ENCODE results near the gene NR2F1.

NR2F1 gene

DNA sequence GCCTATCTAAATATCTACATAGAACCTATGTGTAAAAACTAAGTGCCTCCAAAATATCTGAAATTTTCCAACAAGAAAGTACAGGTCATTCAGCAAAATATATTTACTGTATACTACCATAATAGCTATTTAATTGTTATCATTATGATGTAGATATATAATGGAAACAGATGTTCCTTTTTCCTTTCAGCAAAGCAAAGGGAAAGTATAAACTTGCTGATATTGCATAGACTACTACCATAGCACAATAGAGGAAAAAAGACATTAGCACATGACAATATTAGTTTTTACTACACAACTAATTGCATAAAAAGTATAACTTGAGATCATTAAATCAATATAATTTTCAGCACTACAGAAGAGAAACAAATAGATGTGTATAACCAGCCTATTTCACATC lies 16.9 kb upstream of the NR2F1 start:
- H3K9me3 ChIP-seq (ENCODE audit: insufficient read depth, low read length) = no peaks in the 10 kb centered on the region

DNA sequence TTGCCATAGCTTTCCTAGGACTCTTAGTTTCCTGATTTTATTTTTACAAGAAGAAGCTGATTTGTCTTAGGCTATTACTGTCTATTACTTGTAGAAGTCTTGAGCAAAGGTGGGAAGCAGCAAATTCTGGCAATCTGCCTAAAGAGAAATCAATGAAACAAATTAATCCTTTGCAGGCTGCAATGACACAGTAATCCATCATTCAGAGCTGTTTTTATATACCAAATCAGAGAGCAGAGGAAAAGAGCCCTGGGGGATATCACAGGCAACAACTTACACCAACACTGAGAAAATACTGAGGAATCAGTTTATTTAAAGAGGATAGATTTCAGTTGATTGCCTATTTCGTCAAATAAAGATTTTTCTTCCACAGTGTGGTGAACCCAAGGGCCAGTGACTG lies 15.6 kb upstream of the NR2F1 start:
- Histone ChIP-seq H3K9me2 (replicated peaks; ENCODE audit: insufficient read depth, low read length) (no peaks in the 10 kb centered on the region), H3K27me3 (ENCODE audit: low read length) (no peaks in the 10 kb centered on the region; the same call in 1 of the 2 replicates), H3K4me3 (ENCODE audit: insufficient read depth, low read length, poor library complexity, severe bottlenecking) (no peak overlapping the region), H3K36me3 (ENCODE audit: low read length) (no peaks in the 10 kb centered on the region), H3K9ac (ENCODE audit: low read length) (no peak overlapping the region), H3K79me2 (ENCODE audit: insufficient read depth, low read length) (no peaks in the 10 kb centered on the region), H2AFZ (ENCODE audit: low read depth, low read length, severe bottlenecking) (no peak overlapping the region), H3K9me3 (ENCODE audit: insufficient read depth, low read length) (no peaks in the 10 kb centered on the region), H4K20me1 (ENCODE audit: low read depth, low read length) (no peaks in the 10 kb centered on the region), H3F3A (ENCODE audit: insufficient read depth) (no peaks in the 10 kb centered on the region), H3K27ac (ENCODE audit: low read depth, low read length) (no peak overlapping the region), H3K4me2 (ENCODE audit: low read depth, low read length, poor library complexity, severe bottlenecking) (no peak overlapping the region)
- TF ChIP-seq, protein P1, sequence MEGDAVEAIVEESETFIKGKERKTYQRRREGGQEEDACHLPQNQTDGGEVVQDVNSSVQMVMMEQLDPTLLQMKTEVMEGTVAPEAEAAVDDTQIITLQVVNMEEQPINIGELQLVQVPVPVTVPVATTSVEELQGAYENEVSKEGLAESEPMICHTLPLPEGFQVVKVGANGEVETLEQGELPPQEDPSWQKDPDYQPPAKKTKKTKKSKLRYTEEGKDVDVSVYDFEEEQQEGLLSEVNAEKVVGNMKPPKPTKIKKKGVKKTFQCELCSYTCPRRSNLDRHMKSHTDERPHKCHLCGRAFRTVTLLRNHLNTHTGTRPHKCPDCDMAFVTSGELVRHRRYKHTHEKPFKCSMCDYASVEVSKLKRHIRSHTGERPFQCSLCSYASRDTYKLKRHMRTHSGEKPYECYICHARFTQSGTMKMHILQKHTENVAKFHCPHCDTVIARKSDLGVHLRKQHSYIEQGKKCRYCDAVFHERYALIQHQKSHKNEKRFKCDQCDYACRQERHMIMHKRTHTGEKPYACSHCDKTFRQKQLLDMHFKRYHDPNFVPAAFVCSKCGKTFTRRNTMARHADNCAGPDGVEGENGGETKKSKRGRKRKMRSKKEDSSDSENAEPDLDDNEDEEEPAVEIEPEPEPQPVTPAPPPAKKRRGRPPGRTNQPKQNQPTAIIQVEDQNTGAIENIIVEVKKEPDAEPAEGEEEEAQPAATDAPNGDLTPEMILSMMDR (IDR thresholded peaks at IDR 0.05; ENCODE audit: insufficient read depth, low read length, poor library complexity, severe bottlenecking) = no peak
- no peak for TF ChIP-seq EZH2phosphoT487 (conservative IDR thresholded peaks at IDR 0.05; ENCODE audit: low read length)

More for the DNA sequence above, 16.9 kb upstream of the NR2F1 start:
- H3K4me3 ChIP-seq (ENCODE audit: insufficient read depth, low read length, poor library complexity, severe bottlenecking) = no peak overlapping the region
- H3K9me2 ChIP-seq (replicated peaks; ENCODE audit: insufficient read depth, low read length) = no peaks in the 10 kb centered on the region
- H3K9ac ChIP-seq (ENCODE audit: low read length) = no peak overlapping the region
- H3K4me2 ChIP-seq (ENCODE audit: low read depth, low read length, poor library complexity, severe bottlenecking) = no peak overlapping the region
- no peaks in the 10 kb centered on the region; the same call in 1 of the 2 replicates for H3K27me3 ChIP-seq (ENCODE audit: low read length)
- no peaks in the 10 kb centered on the region for H4K20me1 ChIP-seq (ENCODE audit: low read depth, low read length)
- H3K27ac ChIP-seq (ENCODE audit: low read depth, low read length) = no peak overlapping the region
- H3K36me3 ChIP-seq (ENCODE audit: low read length) = no peaks in the 10 kb centered on the region
- H3F3A ChIP-seq (ENCODE audit: insufficient read depth) = no peaks in the 10 kb centered on the region
- TF ChIP-seq, protein P1 (IDR thresholded peaks at IDR 0.05; ENCODE audit: insufficient read depth, low read length, poor library complexity, severe bottlenecking) = no peak
- no peak for TF ChIP-seq EZH2phosphoT487 (conservative IDR thresholded peaks at IDR 0.05; ENCODE audit: low read length)
- H2AFZ ChIP-seq (ENCODE audit: low read depth, low read length, severe bottlenecking) = no peak overlapping the region
- H3K79me2 ChIP-seq (ENCODE audit: insufficient read depth, low read length) = no peaks in the 10 kb centered on the region

DNA sequence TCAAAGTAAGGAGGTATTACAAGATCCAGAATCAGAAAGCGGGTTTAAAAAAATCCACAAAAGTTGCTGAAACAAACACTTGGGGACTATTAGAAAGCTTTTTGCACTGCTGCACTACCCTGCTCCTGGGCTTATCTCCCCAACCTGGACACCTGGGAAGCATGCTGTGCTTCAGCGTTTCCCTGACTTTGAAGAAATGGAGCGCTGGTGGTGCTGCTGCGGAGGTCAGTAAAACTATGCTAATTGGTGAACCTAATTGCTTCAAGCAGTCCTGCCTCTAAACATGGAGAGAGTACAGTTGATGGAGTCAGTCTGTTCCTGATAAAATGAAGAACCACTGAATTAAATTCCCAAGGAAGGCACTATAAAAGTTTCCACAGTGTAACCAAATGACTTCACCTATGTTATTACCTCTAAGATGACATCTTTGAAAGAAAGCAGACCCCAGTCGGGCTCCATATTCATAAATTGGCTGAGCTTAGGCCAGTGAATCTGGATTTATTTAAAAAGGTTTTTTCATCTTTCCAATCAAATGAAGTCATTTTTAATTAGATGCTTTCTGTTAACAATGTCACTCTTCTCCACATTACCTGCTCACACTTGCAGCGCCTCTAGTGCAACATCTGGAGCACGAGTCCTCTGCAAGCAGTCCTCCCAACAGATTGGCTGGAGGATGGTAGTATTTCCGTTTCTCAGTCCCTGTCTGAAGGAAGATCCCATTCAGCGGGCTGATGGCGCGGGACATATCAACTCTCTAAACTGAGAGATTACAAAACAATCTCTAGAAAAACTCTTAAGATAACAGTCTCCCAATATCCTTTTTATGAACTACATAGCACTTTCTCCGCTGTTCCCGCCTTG lies 13.5 kb upstream of the NR2F1 start:
- no peaks in the 10 kb centered on the region for H3K9me2 ChIP-seq (replicated peaks; ENCODE audit: insufficient read depth, low read length)
- H3K79me2 ChIP-seq (ENCODE audit: insufficient read depth, low read length) = no peaks in the 10 kb centered on the region
- no peaks in the 10 kb centered on the region for H3K9me3 ChIP-seq (ENCODE audit: insufficient read depth, low read length)
- no peaks in the 10 kb centered on the region for H3F3A ChIP-seq (ENCODE audit: insufficient read depth)
- H3K4me3 ChIP-seq (ENCODE audit: insufficient read depth, low read length, poor library complexity, severe bottlenecking) = no peak overlapping the region
- H2AFZ ChIP-seq (ENCODE audit: low read depth, low read length, severe bottlenecking) = no peak overlapping the region
- no peaks in the 10 kb centered on the region for H4K20me1 ChIP-seq (ENCODE audit: low read depth, low read length)
- H3K9ac ChIP-seq (ENCODE audit: low read length) = no peak overlapping the region
- H3K4me2 ChIP-seq (ENCODE audit: low read depth, low read length, poor library complexity, severe bottlenecking) = no peak overlapping the region
- TF ChIP-seq EZH2phosphoT487 (conservative IDR thresholded peaks at IDR 0.05; ENCODE audit: low read length) = no peak
- TF ChIP-seq, protein P1 (IDR thresholded peaks at IDR 0.05; ENCODE audit: insufficient read depth, low read length, poor library complexity, severe bottlenecking) = no peak
- H3K27me3 ChIP-seq (ENCODE audit: low read length) = no peaks in the 10 kb centered on the region; the same call in 1 of the 2 replicates
- no peaks in the 10 kb centered on the region for H3K36me3 ChIP-seq (ENCODE audit: low read length)
- H3K27ac ChIP-seq (ENCODE audit: low read depth, low read length) = no peak overlapping the region
